Brain microvascular endothelial cell (primary cell): ENCODE results near the gene ZFP69.

Source experiments
- DNase-seq: peaks from one replicate; pipeline ENCODE4 v3.0.0-alpha.2; 2020
- H3K27ac ChIP-seq: fragments of 250-450 bp; sonication (Bioruptor Pico); 2 replicates; pipeline ENCODE4 v1.5.1; 2020; ENCODE audit warnings: mild to moderate bottlenecking, moderate library complexity
- H3K27me3 ChIP-seq: fragments of 250-450 bp; sonication (Bioruptor Pico); replicated peaks from 2 replicates; pipeline ENCODE4 v1.5.1; 2020; ENCODE audit warnings: mild to moderate bottlenecking
- H3K36me3 ChIP-seq: fragments of 250-450 bp; sonication (Bioruptor Pico); replicated peaks from 2 replicates; pipeline ENCODE4 v1.5.1; 2020; ENCODE audit warnings: mild to moderate bottlenecking
- H3K4me3 ChIP-seq: 2 replicates; pipeline ENCODE4 v1.5.1; 2011; ENCODE audit warnings: low read depth, mild to moderate bottlenecking, control low read depth, low read length, moderate library complexity
- in situ Hi-C: cut with HindIII; loops from 2 replicates; pipeline ENCODE4 v1.10.0; 2017; ENCODE audit warnings: low sequenced_read_pairs, low pct_ligation_motif_present
- TF ChIP-seq, protein P1 (sequence below): IDR thresholded peaks from 2 replicates; pipeline ENCODE4 v1.5.1; 2011; ENCODE audit warnings: low read depth, mild to moderate bottlenecking, moderate library complexity, low read length, control low read depth, inconsistent platforms; ENCODE audit errors: missing control alignments

The ZFP69 gene

DNA sequence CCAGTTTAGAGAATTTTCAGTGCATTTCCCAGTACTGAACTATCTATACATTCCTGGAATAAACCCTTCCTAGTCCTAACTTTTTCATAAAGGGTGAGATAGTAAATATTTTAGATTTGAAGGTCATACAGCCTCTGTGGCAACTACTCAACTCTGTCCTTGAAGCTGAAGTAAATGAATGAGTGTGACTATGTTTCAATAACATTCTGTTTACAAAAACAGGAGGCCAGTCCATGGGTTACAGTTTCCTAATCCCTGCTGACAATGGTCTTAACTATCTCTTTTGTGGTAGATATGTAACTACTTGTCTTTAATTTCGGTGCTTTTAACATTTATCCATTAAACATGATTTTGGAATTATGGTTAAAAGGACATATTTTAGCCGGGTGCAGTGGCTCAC is 58.6 kb downstream of the ZFP69 start:
- no peaks in the 10 kb centered on the region for H3K36me3 ChIP-seq
- no peak overlapping the region for H3K27ac ChIP-seq
- TF ChIP-seq, protein P1, sequence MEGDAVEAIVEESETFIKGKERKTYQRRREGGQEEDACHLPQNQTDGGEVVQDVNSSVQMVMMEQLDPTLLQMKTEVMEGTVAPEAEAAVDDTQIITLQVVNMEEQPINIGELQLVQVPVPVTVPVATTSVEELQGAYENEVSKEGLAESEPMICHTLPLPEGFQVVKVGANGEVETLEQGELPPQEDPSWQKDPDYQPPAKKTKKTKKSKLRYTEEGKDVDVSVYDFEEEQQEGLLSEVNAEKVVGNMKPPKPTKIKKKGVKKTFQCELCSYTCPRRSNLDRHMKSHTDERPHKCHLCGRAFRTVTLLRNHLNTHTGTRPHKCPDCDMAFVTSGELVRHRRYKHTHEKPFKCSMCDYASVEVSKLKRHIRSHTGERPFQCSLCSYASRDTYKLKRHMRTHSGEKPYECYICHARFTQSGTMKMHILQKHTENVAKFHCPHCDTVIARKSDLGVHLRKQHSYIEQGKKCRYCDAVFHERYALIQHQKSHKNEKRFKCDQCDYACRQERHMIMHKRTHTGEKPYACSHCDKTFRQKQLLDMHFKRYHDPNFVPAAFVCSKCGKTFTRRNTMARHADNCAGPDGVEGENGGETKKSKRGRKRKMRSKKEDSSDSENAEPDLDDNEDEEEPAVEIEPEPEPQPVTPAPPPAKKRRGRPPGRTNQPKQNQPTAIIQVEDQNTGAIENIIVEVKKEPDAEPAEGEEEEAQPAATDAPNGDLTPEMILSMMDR: no peak
- no peak overlapping the region for H3K4me3 ChIP-seq
- no peak for DNase-seq
- in situ Hi-C loops: no loop called here
- H3K27me3 ChIP-seq: no peaks in the 10 kb centered on the region

DNA sequence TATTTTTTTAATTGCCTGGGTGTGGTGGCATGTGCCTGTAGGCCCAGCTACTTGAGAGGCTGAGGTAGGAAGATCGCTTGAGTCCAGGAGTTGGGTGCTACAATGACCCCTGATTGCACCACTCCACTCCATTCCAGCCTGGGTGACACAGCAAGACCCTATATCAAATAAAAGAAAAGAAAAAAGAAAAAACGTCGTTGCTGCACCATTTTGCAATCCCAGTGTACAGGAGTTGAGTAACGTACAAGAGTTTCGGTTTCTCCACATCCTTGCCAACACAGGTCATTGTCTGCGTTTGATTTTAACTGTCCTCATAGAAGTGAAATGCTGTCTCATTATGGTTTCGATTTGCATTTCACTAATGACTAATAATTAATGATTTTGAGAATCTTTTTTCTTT is 62.2 kb downstream of the ZFP69 start:
- H3K36me3 ChIP-seq: peaks cover 4% of the 10 kb centered on the region
- DNase-seq: no peak

More for the DNA sequence above, 62.2 kb downstream of the ZFP69 start:
- TF ChIP-seq, protein P1: no peak
- in situ Hi-C loops: no loop called here
- Histone ChIP-seq H3K27me3 (no peaks in the 10 kb centered on the region), H3K27ac (no peak overlapping the region), H3K4me3 (no peak overlapping the region)
